ENCODE results near the gene HAS3. TPM values are rescaled to one million over a fixed set of nuclear protein-coding genes. Genes with fewer than 3 reads are reported as not detected.

The HAS3 gene
- total RNA-seq, 1 experiment from 2014 or later, result 140 TPM

- intact Hi-C loops (cut with micrococcal nuclease), result no loop called here
- H3K36me3 ChIP-seq (ENCODE audit: control insufficient read depth in 1 of 2, insufficient read depth in 2 of 2, low read length in 2 of 2), result peaks cover 10 to 40% of the 10 kb centered on the region in 2 experiments
- BruUV-seq (replicated peaks), result no TSS peak
- H3K79me2 ChIP-seq (ENCODE audit: insufficient read depth, low read length), result peaks cover 98% of the 10 kb centered on the region
- peaks cover 12 to 20% of the 10 kb centered on the region in 2 experiments; a peak in 3 of 4 replicates for H3K4me1 ChIP-seq (ENCODE audit: control insufficient read depth in 1 of 2, insufficient read depth in 2 of 2, low read length in 2 of 2)
- H2AFZ ChIP-seq (ENCODE audit: low read depth, low read length, poor library complexity, severe bottlenecking), result no peak overlapping the region
- peak; percentile 71 for ATAC-seq
- H3K27me3 ChIP-seq (ENCODE audit: insufficient read depth, low read length), result no peaks in the 10 kb centered on the region
- H3K9me2 ChIP-seq (ENCODE audit: insufficient read depth), result no peaks in the 10 kb centered on the region
- H3K9ac ChIP-seq (ENCODE audit: low read length), result peak overlapping the region; percentile 93
- DNase-seq (ENCODE audit: low read depth, low spot score), result no peak
- no peak for TF ChIP-seq CBX3 (IDR thresholded peaks at IDR 0.05; ENCODE audit: low read depth)
- TF ChIP-seq ZBTB33 (IDR thresholded peaks at IDR 0.05; ENCODE audit: extremely low read depth, insufficient replicate concordance, low read length), result no peak
- no peak for TF ChIP-seq POLR2AphosphoS5 (IDR thresholded peaks at IDR 0.05; ENCODE audit: low read depth, low read length)
- TF ChIP-seq EZH2phosphoT487 (IDR thresholded peaks at IDR 0.05; ENCODE audit: borderline replicate concordance), result no peak
- no peak for TF ChIP-seq ZFX (IDR thresholded peaks at IDR 0.05)
- no peak for TF ChIP-seq EGR1 (IDR thresholded peaks at IDR 0.05; ENCODE audit: low read depth)
- no peak for TF ChIP-seq POLR2A (IDR thresholded peaks at IDR 0.05; ENCODE audit: borderline replicate concordance, extremely low read depth, insufficient read depth, insufficient read length)
- TF ChIP-seq SP1 (IDR thresholded peaks at IDR 0.05; ENCODE audit: low read depth), result no peak
- peaks cover 22% of the 10 kb centered on the region; the same call in 1 of the 2 replicates for H4K20me1 ChIP-seq (ENCODE audit: insufficient read depth)
- CTCF ChIA-PET, result no interaction called here
- POLR2A ChIA-PET, result interaction anchor here (0.6 kb wide), 2 partner anchors 102 to 177 kb away, joined by 3 to 5 read pairs; no protein-coding TSS in a partner anchor
- H3K9me3 ChIP-seq (ENCODE audit: control insufficient read depth in 1 of 2, insufficient read depth in 1 of 2, low read depth in 1 of 2, low read length in 2 of 2), result no peaks in the 10 kb centered on the region
- RAD21 ChIA-PET (ENCODE audit: low non-redundant PET in 1 of 2, low total read pairs in 2 of 2, uncharacterized antibody in 2 of 2, unreplicated experiment in 2 of 2), result interaction anchor here in 1 of 2 experiments (0.6 kb wide), 1 partner anchor 58 kb away, joined by 3 read pairs; no protein-coding TSS in a partner anchor
- H3K4me2 ChIP-seq (ENCODE audit: low read length), result peak overlapping the region; percentile 92
- H3K27ac ChIP-seq (ENCODE audit: low read depth, low read length), result peak overlapping the region; percentile 96
- H3K4me3 ChIP-seq (replicated peaks in 1 of 2; ENCODE audit: low read depth in 1 of 2, low read length in 2 of 2), result peak overlapping the region; percentile 88 to 99
These were observed 26.5 kb downstream of the HAS3 start for GRCh38 chr16:69131839-69132423.

Measured in HCT116 (cell line).